Endodermal cell (in vitro differentiated cells): ENCODE measurements around the gene RIMBP2. TPM values are rescaled to one million over a fixed set of nuclear protein-coding genes. Genes with fewer than 3 reads are reported as not detected.
A peak's percentile ranks its signal among the peaks of the same experiment; 100 is the strongest.

Experiments
- DNase-seq: peaks from one replicate; pipeline ENCODE4 v3.0.0-alpha.2; 2017
- H3K27ac ChIP-seq: 2 replicates; pipeline ENCODE4 v1.5.1; 2013; ENCODE audit warnings: mild to moderate bottlenecking, low read depth, low read length, moderate library complexity
- H3K27me3 ChIP-seq: 2 replicates; pipeline ENCODE4 v1.6.1; 2013; ENCODE audit warnings: mild to moderate bottlenecking, low read length, moderate library complexity; ENCODE audit not compliant: insufficient read depth, control insufficient read depth, poor library complexity, severe bottlenecking
- H3K36me3 ChIP-seq: 2 replicates; pipeline ENCODE4 v1.7.0; 2013; ENCODE audit warnings: mild to moderate bottlenecking, low read length, moderate library complexity; ENCODE audit not compliant: control insufficient read depth, insufficient read depth
- H3K4me1 ChIP-seq: one replicate; pipeline ENCODE4 v1.7.0; 2013; ENCODE audit warnings: low read length; ENCODE audit not compliant: control insufficient read depth, insufficient read depth
- H3K4me3 ChIP-seq: 2 replicates; pipeline ENCODE4 v1.5.1; 2013; ENCODE audit warnings: mild to moderate bottlenecking, low read length, moderate library complexity
- H3K9ac ChIP-seq: 2 replicates; pipeline ENCODE4 v1.6.1; 2013; ENCODE audit warnings: mild to moderate bottlenecking, low read length, moderate library complexity; ENCODE audit not compliant: poor library complexity, severe bottlenecking; ENCODE audit errors: extremely low read depth
- H3K9me3 ChIP-seq: 2 replicates; pipeline ENCODE4 v1.6.1; 2013; ENCODE audit warnings: mild to moderate bottlenecking, low read length, moderate library complexity; ENCODE audit not compliant: control insufficient read depth
- H3K27ac Mint-ChIP-seq: 2 replicates; pipeline ENCODE4 v1.8.0; 2020; ENCODE audit warnings: mixed read lengths
- H3K27me3 Mint-ChIP-seq: 2 replicates; pipeline ENCODE4 v1.8.0; 2021; ENCODE audit warnings: mild to moderate bottlenecking, mixed read lengths; ENCODE audit not compliant: insufficient read depth
- H3K36me3 Mint-ChIP-seq: 2 replicates; pipeline ENCODE4 v1.8.0; 2020; ENCODE audit warnings: low read depth, mixed read lengths
- H3K4me1 Mint-ChIP-seq: 2 replicates; pipeline ENCODE4 v1.8.0; 2020; ENCODE audit warnings: mixed read lengths
- H3K4me3 Mint-ChIP-seq: 2 replicates; pipeline ENCODE4 v1.8.0; 2020; ENCODE audit warnings: mild to moderate bottlenecking, moderate library complexity, mixed read lengths
- H3K9me3 Mint-ChIP-seq: 2 replicates; pipeline ENCODE4 v1.8.0; 2020; ENCODE audit warnings: mild to moderate bottlenecking, mixed read lengths
- WGBS, 2 experiments: methylation state at CpG; one replicate each; pipeline versions ENCODE4 v1.1.5 to v1.1.7; 2013; ENCODE audit warnings: missing lambda C conversion rate in 2 of 2, mixed read lengths in 1 of 2; ENCODE audit not compliant: insufficient coverage in 1 of 2, insufficient read length in 1 of 2; 5-methylcytosine and 5-hydroxymethylcytosine counted together
- total RNA-seq, 2 donors: library from RNA; stranded (reverse); fragmentation: NEBNext Ultra II Directional in 1 of 2; extraction: Animal tissue kit (Norgen Biotek cat#: 25700) in 1 of 2; gene quantifications; 2 replicates in 1 of 2; 3 replicates in 1 of 2; pipeline ENCODE4 v1.2.1, GENCODE V29; 2021
- TF ChIP-seq, protein P1 (sequence below): fragments of 200-600 bp; sonication (generic); conservative IDR thresholded peaks from 2 replicates; pipeline ENCODE4 v1.5.0; 2021; ENCODE audit warnings: antibody characterized with exemption, mild to moderate bottlenecking

The RIMBP2 gene
- total RNA-seq, 2 donors from 2014 or later, result 0.13 to 3.4 TPM

DNA sequence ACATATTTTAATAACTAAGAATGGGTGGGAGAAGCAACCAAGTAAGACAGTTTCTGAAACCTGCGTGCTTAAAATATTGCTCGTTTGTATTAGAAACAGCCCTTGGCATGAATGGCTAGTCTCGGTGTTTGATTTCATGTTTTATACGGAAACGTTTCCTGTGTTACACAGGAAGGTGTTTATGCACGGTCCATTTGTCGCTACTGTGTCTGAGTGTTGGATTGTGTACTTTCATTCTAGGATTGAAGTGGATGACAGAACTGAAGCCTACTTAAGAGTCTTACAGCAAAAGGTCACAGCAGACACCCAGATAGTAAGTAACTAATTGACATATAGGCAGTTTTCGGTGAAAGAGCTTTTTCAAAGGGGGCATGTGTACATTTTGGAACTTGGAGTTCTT is 358.9 kb downstream of the RIMBP2 start:
- H3K9me3 ChIP-seq, result no peaks in the 10 kb centered on the region
- H3K4me3 ChIP-seq, result no peak overlapping the region
- Mint-ChIP-seq H3K4me1 (no peaks in the 10 kb centered on the region), H3K9me3 (no peaks in the 10 kb centered on the region), H3K27ac (no peak overlapping the region), H3K27me3 (peaks cover 29% of the 10 kb centered on the region), H3K4me3 (no peak overlapping the region), H3K36me3 (no peaks in the 10 kb centered on the region)
- DNase-seq, result no peak
- H3K36me3 ChIP-seq, result no peaks in the 10 kb centered on the region
- H3K9ac ChIP-seq, result no peak overlapping the region
- TF ChIP-seq, protein P1, sequence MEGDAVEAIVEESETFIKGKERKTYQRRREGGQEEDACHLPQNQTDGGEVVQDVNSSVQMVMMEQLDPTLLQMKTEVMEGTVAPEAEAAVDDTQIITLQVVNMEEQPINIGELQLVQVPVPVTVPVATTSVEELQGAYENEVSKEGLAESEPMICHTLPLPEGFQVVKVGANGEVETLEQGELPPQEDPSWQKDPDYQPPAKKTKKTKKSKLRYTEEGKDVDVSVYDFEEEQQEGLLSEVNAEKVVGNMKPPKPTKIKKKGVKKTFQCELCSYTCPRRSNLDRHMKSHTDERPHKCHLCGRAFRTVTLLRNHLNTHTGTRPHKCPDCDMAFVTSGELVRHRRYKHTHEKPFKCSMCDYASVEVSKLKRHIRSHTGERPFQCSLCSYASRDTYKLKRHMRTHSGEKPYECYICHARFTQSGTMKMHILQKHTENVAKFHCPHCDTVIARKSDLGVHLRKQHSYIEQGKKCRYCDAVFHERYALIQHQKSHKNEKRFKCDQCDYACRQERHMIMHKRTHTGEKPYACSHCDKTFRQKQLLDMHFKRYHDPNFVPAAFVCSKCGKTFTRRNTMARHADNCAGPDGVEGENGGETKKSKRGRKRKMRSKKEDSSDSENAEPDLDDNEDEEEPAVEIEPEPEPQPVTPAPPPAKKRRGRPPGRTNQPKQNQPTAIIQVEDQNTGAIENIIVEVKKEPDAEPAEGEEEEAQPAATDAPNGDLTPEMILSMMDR, result no peak
- H3K27me3 ChIP-seq, result peaks cover 15% of the 10 kb centered on the region
- H3K27ac ChIP-seq, result no peak overlapping the region
- WGBS, 2 experiments, result 90 to 93% methylated on average over 8 of the region's 8 CpGs
- no peaks in the 10 kb centered on the region for H3K4me1 ChIP-seq

DNA sequence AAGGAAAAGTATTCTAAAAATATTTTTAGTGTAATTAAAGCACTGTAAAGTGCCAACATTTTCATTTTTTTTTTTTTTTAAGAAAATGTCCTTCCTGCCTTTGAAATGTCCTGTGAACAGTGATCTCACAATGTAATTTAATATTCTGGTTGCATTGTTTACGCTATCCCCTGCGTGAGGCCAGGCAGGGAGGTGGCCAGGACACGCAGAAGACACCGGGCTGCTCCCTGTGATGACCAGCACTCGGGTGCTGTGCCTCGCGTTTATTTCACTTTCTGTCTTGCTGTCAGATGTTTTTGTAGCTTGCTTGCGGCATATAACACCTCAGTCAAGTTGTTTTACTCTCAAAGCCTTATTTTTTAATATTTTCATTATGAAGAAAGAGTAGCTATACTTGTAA is 359.9 kb downstream of the RIMBP2 start:
- Histone ChIP-seq H3K9ac (no peak overlapping the region), H3K4me3 (no peak overlapping the region), H3K27me3 (peaks cover 11% of the 10 kb centered on the region), H3K4me1 (no peaks in the 10 kb centered on the region), H3K27ac (no peak overlapping the region), H3K9me3 (no peaks in the 10 kb centered on the region), H3K36me3 (no peaks in the 10 kb centered on the region)
- no peaks in the 10 kb centered on the region for H3K4me1 Mint-ChIP-seq
- H3K4me3 Mint-ChIP-seq, result no peak overlapping the region
- H3K27ac Mint-ChIP-seq, result no peak overlapping the region
- TF ChIP-seq, protein P1, result no peak
- WGBS, 2 experiments, result 88 to 94% methylated on average over 7 to 8 of the region's 8 CpGs
- no peaks in the 10 kb centered on the region for H3K9me3 Mint-ChIP-seq
- no peak for DNase-seq
- H3K27me3 Mint-ChIP-seq, result peaks cover 26% of the 10 kb centered on the region
- H3K36me3 Mint-ChIP-seq, result no peaks in the 10 kb centered on the region

DNA sequence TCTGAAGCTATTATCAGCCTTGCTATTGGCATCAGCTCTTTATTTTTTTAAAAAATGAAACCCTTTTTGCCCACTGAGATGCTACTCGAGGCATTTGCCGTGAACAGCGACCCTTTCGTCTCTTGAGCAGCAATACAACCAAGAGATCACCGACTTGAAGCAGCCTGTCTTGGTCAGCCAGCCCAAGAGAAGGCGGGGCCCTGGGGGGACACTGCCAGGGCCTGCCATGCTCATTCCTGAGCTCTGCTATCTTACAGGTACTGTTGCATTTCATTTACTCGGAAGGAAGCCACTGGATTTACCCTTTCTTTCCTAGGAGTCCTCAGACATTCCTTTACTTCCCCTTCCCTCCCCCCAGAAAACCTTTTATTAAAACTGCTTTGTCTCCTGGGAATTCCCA is 361.7 kb downstream of the RIMBP2 start:
- Histone ChIP-seq H3K9me3 (no peaks in the 10 kb centered on the region), H3K4me1 (no peaks in the 10 kb centered on the region), H3K27ac (no peak overlapping the region), H3K4me3 (no peak overlapping the region), H3K27me3 (peaks cover 4% of the 10 kb centered on the region), H3K9ac (no peak overlapping the region), H3K36me3 (no peaks in the 10 kb centered on the region)
- H3K27ac Mint-ChIP-seq, result no peak overlapping the region
- DNase-seq, result peak; percentile 69
- no peaks in the 10 kb centered on the region for H3K4me1 Mint-ChIP-seq
- no peaks in the 10 kb centered on the region for H3K36me3 Mint-ChIP-seq
- no peak overlapping the region for H3K4me3 Mint-ChIP-seq
- peaks cover 23% of the 10 kb centered on the region for H3K27me3 Mint-ChIP-seq
- WGBS, 2 experiments, result 64 to 76% methylated on average over 5 to 7 of the region's 7 CpGs
- no peaks in the 10 kb centered on the region for H3K9me3 Mint-ChIP-seq
- TF ChIP-seq, protein P1, result no peak
